Measurements from ENCODE around the gene ZNF830.

The ZNF830 gene

DNA sequence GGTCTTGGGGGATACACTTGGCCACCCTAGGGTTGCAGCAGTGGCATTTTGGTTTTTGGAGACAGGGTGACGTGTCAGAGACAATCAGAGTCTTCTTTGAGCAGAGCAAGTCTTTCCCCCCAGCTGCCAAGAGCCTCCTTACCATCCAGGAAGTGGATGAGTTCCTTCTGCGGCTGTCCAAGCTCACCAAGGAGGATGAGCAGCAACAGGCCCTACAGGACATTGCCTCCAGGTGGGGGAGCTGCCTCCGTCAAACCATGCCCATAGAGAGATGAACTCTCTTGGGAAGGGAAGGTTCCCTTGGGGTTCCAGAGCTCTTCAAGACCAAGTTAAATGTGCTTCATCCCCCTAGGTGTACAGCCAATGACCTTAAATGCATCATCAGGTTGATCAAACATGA lies 30.3 kb downstream of the ZNF830 start:
- TF ChIP-seq GLIS3 (CRISPR knock-in tag; IDR thresholded peaks at IDR 0.05): no peak
- no peak for TF ChIP-seq RARB (CRISPR knock-in tag; IDR thresholded peaks at IDR 0.05)
- TF ChIP-seq, protein P1, sequence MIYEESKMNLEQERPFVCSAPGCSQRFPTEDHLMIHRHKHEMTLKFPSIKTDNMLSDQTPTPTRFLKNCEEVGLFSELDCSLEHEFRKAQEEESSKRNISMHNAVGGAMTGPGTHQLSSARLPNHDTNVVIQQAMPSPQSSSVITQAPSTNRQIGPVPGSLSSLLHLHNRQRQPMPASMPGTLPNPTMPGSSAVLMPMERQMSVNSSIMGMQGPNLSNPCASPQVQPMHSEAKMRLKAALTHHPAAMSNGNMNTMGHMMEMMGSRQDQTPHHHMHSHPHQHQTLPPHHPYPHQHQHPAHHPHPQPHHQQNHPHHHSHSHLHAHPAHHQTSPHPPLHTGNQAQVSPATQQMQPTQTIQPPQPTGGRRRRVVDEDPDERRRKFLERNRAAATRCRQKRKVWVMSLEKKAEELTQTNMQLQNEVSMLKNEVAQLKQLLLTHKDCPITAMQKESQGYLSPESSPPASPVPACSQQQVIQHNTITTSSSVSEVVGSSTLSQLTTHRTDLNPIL (CRISPR knock-in tag; IDR thresholded peaks at IDR 0.05; ENCODE audit: low read depth): no peak
- TF ChIP-seq PPARA (CRISPR knock-in tag; IDR thresholded peaks at IDR 0.05; ENCODE audit: borderline replicate concordance): no peak
- TF ChIP-seq ARNTL (CRISPR knock-in tag; IDR thresholded peaks at IDR 0.05; ENCODE audit: borderline replicate concordance, low read depth): no peak
- TF ChIP-seq, protein P2, sequence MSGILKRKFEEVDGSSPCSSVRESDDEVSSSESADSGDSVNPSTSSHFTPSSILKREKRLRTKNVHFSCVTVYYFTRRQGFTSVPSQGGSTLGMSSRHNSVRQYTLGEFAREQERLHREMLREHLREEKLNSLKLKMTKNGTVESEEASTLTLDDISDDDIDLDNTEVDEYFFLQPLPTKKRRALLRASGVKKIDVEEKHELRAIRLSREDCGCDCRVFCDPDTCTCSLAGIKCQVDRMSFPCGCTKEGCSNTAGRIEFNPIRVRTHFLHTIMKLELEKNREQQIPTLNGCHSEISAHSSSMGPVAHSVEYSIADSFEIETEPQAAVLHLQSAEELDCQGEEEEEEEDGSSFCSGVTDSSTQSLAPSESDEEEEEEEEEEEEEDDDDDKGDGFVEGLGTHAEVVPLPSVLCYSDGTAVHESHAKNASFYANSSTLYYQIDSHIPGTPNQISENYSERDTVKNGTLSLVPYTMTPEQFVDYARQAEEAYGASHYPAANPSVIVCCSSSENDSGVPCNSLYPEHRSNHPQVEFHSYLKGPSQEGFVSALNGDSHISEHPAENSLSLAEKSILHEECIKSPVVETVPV (CRISPR knock-in tag; IDR thresholded peaks at IDR 0.05): no peak
- ATAC-seq: no peak

DNA sequence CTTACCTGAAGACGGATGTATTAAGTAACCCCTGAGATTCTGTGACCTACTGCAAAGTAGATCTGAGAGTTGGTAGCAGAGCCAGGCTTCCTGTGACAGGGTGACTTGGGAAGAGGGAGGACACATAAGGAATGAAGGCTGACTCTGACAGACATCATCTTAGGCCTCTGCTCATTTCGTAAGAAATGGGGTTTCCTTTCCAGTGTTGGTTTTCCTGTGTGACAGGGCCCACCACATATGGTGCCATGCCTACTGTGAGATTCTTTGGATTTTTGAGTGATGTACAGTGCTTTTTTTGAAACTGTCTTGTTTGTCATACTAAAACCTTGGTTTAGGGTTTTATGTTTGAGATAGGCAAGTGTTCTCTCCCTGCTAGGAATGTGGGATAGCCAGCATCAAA lies 31.7 kb downstream of the ZNF830 start:
- no peak for ATAC-seq
- TF ChIP-seq, protein P3, sequence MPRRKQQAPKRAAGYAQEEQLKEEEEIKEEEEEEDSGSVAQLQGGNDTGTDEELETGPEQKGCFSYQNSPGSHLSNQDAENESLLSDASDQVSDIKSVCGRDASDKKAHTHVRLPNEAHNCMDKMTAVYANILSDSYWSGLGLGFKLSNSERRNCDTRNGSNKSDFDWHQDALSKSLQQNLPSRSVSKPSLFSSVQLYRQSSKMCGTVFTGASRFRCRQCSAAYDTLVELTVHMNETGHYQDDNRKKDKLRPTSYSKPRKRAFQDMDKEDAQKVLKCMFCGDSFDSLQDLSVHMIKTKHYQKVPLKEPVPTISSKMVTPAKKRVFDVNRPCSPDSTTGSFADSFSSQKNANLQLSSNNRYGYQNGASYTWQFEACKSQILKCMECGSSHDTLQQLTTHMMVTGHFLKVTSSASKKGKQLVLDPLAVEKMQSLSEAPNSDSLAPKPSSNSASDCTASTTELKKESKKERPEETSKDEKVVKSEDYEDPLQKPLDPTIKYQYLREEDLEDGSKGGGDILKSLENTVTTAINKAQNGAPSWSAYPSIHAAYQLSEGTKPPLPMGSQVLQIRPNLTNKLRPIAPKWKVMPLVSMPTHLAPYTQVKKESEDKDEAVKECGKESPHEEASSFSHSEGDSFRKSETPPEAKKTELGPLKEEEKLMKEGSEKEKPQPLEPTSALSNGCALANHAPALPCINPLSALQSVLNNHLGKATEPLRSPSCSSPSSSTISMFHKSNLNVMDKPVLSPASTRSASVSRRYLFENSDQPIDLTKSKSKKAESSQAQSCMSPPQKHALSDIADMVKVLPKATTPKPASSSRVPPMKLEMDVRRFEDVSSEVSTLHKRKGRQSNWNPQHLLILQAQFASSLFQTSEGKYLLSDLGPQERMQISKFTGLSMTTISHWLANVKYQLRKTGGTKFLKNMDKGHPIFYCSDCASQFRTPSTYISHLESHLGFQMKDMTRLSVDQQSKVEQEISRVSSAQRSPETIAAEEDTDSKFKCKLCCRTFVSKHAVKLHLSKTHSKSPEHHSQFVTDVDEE (CRISPR knock-in tag; IDR thresholded peaks at IDR 0.05): no peak
- TF ChIP-seq, protein P1 (CRISPR knock-in tag; IDR thresholded peaks at IDR 0.05; ENCODE audit: low read depth): no peak
- TF ChIP-seq, protein P4, sequence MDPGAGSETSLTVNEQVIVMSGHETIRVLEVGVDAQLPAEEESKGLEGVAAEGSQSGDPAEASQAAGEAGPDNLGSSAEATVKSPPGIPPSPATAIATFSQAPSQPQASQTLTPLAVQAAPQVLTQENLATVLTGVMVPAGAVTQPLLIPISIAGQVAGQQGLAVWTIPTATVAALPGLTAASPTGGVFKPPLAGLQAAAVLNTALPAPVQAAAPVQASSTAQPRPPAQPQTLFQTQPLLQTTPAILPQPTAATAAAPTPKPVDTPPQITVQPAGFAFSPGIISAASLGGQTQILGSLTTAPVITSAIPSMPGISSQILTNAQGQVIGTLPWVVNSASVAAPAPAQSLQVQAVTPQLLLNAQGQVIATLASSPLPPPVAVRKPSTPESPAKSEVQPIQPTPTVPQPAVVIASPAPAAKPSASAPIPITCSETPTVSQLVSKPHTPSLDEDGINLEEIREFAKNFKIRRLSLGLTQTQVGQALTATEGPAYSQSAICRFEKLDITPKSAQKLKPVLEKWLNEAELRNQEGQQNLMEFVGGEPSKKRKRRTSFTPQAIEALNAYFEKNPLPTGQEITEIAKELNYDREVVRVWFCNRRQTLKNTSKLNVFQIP (CRISPR knock-in tag; IDR thresholded peaks at IDR 0.05; ENCODE audit: borderline replicate concordance, low read depth): no peak
- TF ChIP-seq BACH2 (CRISPR knock-in tag; IDR thresholded peaks at IDR 0.05; ENCODE audit: borderline replicate concordance): no peak
- no peak for TF ChIP-seq CSDC2 (CRISPR knock-in tag; IDR thresholded peaks at IDR 0.05)
- TF ChIP-seq ZNF565 (CRISPR knock-in tag; conservative IDR thresholded peaks at IDR 0.05; ENCODE audit: low read depth): no peak
- TF ChIP-seq ISL1 (CRISPR knock-in tag; IDR thresholded peaks at IDR 0.05): no peak
- TF ChIP-seq GLIS3 (CRISPR knock-in tag; IDR thresholded peaks at IDR 0.05): no peak
- TF ChIP-seq ESRRG (CRISPR knock-in tag; IDR thresholded peaks at IDR 0.05): no peak
- no peak for TF ChIP-seq OSR1 (CRISPR knock-in tag; IDR thresholded peaks at IDR 0.05)
- TF ChIP-seq ZFP3 (CRISPR knock-in tag; IDR thresholded peaks at IDR 0.05): no peak
- TF ChIP-seq, protein P5, sequence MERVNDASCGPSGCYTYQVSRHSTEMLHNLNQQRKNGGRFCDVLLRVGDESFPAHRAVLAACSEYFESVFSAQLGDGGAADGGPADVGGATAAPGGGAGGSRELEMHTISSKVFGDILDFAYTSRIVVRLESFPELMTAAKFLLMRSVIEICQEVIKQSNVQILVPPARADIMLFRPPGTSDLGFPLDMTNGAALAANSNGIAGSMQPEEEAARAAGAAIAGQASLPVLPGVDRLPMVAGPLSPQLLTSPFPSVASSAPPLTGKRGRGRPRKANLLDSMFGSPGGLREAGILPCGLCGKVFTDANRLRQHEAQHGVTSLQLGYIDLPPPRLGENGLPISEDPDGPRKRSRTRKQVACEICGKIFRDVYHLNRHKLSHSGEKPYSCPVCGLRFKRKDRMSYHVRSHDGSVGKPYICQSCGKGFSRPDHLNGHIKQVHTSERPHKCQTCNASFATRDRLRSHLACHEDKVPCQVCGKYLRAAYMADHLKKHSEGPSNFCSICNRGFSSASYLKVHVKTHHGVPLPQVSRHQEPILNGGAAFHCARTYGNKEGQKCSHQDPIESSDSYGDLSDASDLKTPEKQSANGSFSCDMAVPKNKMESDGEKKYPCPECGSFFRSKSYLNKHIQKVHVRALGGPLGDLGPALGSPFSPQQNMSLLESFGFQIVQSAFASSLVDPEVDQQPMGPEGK (CRISPR knock-in tag; IDR thresholded peaks at IDR 0.05; ENCODE audit: borderline replicate concordance): no peak
- TF ChIP-seq ZNF70 (CRISPR knock-in tag; IDR thresholded peaks at IDR 0.05): no peak
- TF ChIP-seq, protein P2 (CRISPR knock-in tag; IDR thresholded peaks at IDR 0.05): no peak
- no peak for TF ChIP-seq ZFP30 (CRISPR knock-in tag; IDR thresholded peaks at IDR 0.05)
- TF ChIP-seq ARNTL (CRISPR knock-in tag; IDR thresholded peaks at IDR 0.05; ENCODE audit: borderline replicate concordance, low read depth): no peak
- no peak for TF ChIP-seq ZC3H10 (CRISPR knock-in tag; IDR thresholded peaks at IDR 0.05)
- TF ChIP-seq SNAI2 (CRISPR knock-in tag; IDR thresholded peaks at IDR 0.05): no peak
- no peak for TF ChIP-seq TOX (CRISPR knock-in tag; IDR thresholded peaks at IDR 0.05; ENCODE audit: borderline replicate concordance)
